Measurements from ENCODE around the gene POPDC3.

POPDC3 gene

GRCh38 chr6:105108631-105109262 is 71.1 kb downstream of the POPDC3 start:
- no peak for TF ChIP-seq FOXM1 (IDR thresholded peaks at IDR 0.05; ENCODE audit: borderline replicate concordance, low read depth)
- no peak for TF ChIP-seq YY1 (IDR thresholded peaks at IDR 0.05; ENCODE audit: low read depth)
- no peak for TF ChIP-seq USF1 (IDR thresholded peaks at IDR 0.05)
- TF ChIP-seq NFIC (IDR thresholded peaks at IDR 0.05) = no peak
- TF ChIP-seq TCF12 (IDR thresholded peaks at IDR 0.05; ENCODE audit: low read depth) = no peak
- TF ChIP-seq MAX (IDR thresholded peaks at IDR 0.05) = no peak
- TF ChIP-seq CREB1 (IDR thresholded peaks at IDR 0.05; ENCODE audit: low read depth) = no peak
- no peak for TF ChIP-seq EP300 (IDR thresholded peaks at IDR 0.05; ENCODE audit: borderline replicate concordance)
